ENCODE measurements around the gene RASD1. TPM values are rescaled to one million over a fixed set of nuclear protein-coding genes. Genes with fewer than 3 reads are reported as not detected.

Gene RASD1
- total and polyA plus RNA-seq, 2 donors (not counting 1 experiment from before 2014, with no cell fraction given): 0.34 to 2.6 TPM

DNA sequence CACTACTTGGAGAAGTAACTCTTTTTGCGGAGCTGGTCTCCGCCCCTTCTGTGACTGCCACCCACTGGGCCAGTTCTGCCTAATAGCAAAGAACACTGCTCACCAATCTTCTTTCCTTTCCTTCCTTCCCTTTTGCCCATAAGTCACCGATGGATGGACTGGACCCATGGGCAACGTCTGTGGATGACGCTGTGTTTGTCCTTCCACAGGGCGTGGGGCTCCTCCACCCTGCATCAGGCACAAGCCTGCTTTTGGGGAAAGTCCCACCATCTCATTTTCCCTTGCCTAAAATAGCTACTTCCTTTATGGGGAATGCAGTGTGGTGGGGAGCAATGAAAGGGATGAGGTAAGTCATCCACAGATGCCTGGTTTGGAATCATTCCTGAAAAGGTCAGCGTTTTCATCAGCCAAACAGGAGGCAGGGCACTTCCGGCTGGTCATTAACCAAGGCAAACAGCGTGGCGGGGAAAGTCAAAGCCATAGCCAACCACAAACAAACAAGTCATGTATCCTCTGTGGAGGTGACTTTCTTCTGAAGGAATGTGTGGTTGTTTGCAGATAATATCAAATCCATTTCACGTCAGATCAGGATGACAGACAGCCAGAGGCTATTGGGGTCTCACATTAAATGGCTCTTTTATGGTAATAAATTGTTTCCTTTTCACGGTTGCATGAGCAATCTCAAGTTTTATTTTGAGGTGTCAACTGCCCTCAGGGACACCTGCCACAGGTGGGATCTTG lies 50.1 kb downstream of the RASD1 start:
- peaks cover 16% of the 10 kb centered on the region for H3K4me1 ChIP-seq (ENCODE audit: control insufficient read depth, extremely low read depth, insufficient read depth, low read length)
- TF ChIP-seq, protein P1, sequence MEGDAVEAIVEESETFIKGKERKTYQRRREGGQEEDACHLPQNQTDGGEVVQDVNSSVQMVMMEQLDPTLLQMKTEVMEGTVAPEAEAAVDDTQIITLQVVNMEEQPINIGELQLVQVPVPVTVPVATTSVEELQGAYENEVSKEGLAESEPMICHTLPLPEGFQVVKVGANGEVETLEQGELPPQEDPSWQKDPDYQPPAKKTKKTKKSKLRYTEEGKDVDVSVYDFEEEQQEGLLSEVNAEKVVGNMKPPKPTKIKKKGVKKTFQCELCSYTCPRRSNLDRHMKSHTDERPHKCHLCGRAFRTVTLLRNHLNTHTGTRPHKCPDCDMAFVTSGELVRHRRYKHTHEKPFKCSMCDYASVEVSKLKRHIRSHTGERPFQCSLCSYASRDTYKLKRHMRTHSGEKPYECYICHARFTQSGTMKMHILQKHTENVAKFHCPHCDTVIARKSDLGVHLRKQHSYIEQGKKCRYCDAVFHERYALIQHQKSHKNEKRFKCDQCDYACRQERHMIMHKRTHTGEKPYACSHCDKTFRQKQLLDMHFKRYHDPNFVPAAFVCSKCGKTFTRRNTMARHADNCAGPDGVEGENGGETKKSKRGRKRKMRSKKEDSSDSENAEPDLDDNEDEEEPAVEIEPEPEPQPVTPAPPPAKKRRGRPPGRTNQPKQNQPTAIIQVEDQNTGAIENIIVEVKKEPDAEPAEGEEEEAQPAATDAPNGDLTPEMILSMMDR (conservative IDR thresholded peaks at IDR 0.05 in 1 of 2, IDR thresholded peaks at IDR 0.05 in 1 of 2; ENCODE audit: low read depth in 1 of 2, low read length in 2 of 2): no peak
- TF ChIP-seq EZH2 (IDR thresholded peaks at IDR 0.05; ENCODE audit: low read length, missing control alignments): no peak
- H3K9ac ChIP-seq (ENCODE audit: insufficient read depth, low read length): no peak overlapping the region
- H3K27me3 ChIP-seq (ENCODE audit: control insufficient read depth, insufficient read depth, low read length): peaks cover 6% of the 10 kb centered on the region
- peak overlapping the region; percentile 59 for H3K4me2 ChIP-seq (ENCODE audit: extremely low read depth, insufficient read depth, low read length)
- H2AFZ ChIP-seq (ENCODE audit: low read length): peak overlapping the region; percentile 74
- no peaks in the 10 kb centered on the region for H3K79me2 ChIP-seq (ENCODE audit: control insufficient read depth, insufficient read depth, low read length)
- H3K36me3 ChIP-seq (ENCODE audit: control insufficient read depth, insufficient read depth, low read length): no peaks in the 10 kb centered on the region
- no peak overlapping the region for H3K4me3 ChIP-seq (replicated peaks in 1 of 4; ENCODE audit: control extremely low read depth in 1 of 4, insufficient read depth in 1 of 4, low read depth in 3 of 4, low read length in 4 of 4)
- no peaks in the 10 kb centered on the region for H4K20me1 ChIP-seq (ENCODE audit: control insufficient read depth, extremely low read depth, insufficient read depth, low read length)
- DNase-seq (ENCODE audit: low read depth in 2 of 2): peak; percentile 78 to 96
- peak overlapping the region; percentile 50 for H3K27ac ChIP-seq (ENCODE audit: insufficient read depth, low read length)
- H3K9me3 ChIP-seq (ENCODE audit: control insufficient read depth, insufficient read depth, low read depth, low read length): no peaks in the 10 kb centered on the region

DNA sequence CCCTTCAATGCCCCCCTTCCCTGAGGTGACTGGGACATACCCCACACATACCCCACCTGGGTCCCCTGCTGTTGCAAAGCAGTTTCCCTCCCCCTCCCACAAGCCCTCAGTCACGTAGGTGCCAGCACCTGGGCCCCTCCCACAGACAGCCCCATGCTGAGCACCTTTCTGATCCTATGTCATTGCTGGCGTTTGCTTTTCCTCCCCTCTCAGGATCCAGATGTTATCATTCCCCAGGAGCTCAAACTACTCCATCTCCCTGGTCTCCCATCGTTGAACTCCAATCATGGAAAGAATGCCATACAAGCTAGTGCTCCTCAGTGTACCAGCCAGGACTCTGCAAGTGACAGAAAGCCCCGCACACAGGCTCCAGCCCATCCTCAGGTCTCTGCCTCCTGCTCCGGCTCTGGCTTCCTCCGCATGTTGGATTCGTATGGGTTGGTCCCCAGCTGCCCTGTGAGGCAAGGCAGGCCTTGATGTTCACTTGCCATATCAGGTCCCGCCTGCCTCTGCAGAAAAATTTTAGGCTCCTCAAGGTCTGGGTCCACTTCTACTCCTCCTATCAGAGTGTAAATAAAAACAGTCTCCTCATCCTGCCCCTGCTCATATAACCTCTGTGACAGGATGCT lies 50.8 kb downstream of the RASD1 start:
- Histone ChIP-seq H2AFZ (ENCODE audit: low read length) (no peak overlapping the region), H3K9ac (ENCODE audit: insufficient read depth, low read length) (no peak overlapping the region)
- TF ChIP-seq EZH2 (IDR thresholded peaks at IDR 0.05; ENCODE audit: low read length, missing control alignments): no peak
- TF ChIP-seq, protein P1 (conservative IDR thresholded peaks at IDR 0.05 in 1 of 2, IDR thresholded peaks at IDR 0.05 in 1 of 2; ENCODE audit: low read depth in 1 of 2, low read length in 2 of 2): no peak

More for the DNA sequence above, 50.8 kb downstream of the RASD1 start:
- Histone ChIP-seq H3K9me3 (ENCODE audit: control insufficient read depth, insufficient read depth, low read depth, low read length) (no peaks in the 10 kb centered on the region), H3K27ac (ENCODE audit: insufficient read depth, low read length) (peak overlapping the region; percentile 50), H3K36me3 (ENCODE audit: control insufficient read depth, insufficient read depth, low read length) (no peaks in the 10 kb centered on the region), H3K27me3 (ENCODE audit: control insufficient read depth, insufficient read depth, low read length) (peaks cover 2% of the 10 kb centered on the region), H3K4me1 (ENCODE audit: control insufficient read depth, extremely low read depth, insufficient read depth, low read length) (peaks cover 16% of the 10 kb centered on the region), H4K20me1 (ENCODE audit: control insufficient read depth, extremely low read depth, insufficient read depth, low read length) (no peaks in the 10 kb centered on the region), H3K79me2 (ENCODE audit: control insufficient read depth, insufficient read depth, low read length) (no peaks in the 10 kb centered on the region), H3K4me2 (ENCODE audit: extremely low read depth, insufficient read depth, low read length) (peak overlapping the region; percentile 59), H3K4me3 (replicated peaks in 1 of 4; ENCODE audit: control extremely low read depth in 1 of 4, insufficient read depth in 1 of 4, low read depth in 3 of 4, low read length in 4 of 4) (no peak overlapping the region)
- DNase-seq (ENCODE audit: low read depth in 2 of 2): no peak

Other genes starting within 250 kb of the RASD1 start
- 59.8 and 62.3 TPM in 2 replicates for gene COPS3, start 215.1 kb downstream of the RASD1 start, total RNA-seq
- gene COPS3, start 215.1 kb downstream of the RASD1 start, polyA plus RNA-seq: 80.6 and 99.6 TPM in 2 replicates
- 1.0 and 1.2 TPM in 2 replicates for gene NT5M, start 193.0 kb downstream of the RASD1 start, total RNA-seq
- gene NT5M, start 193.0 kb downstream of the RASD1 start, polyA plus RNA-seq: 0.37 and 0.46 TPM in 2 replicates
- 11.7 and 12.3 TPM in 2 replicates for gene MED9, start 19.4 kb downstream of the RASD1 start, total RNA-seq
- gene MED9, start 19.4 kb downstream of the RASD1 start, polyA plus RNA-seq: 10.5 and 11.9 TPM in 2 replicates
- gene PEMT, start 95.3 kb upstream of the RASD1 start, total RNA-seq: 17.5 and 18.0 TPM in 2 replicates
- gene PEMT, start 95.3 kb upstream of the RASD1 start, polyA plus RNA-seq: 18.2 and 18.6 TPM in 2 replicates
- 4.1 and 6.6 TPM in 2 replicates for gene RAI1, start 185.1 kb upstream of the RASD1 start, total RNA-seq
- 2.1 TPM in 2 replicates for gene RAI1, start 185.1 kb upstream of the RASD1 start, polyA plus RNA-seq